HG03103 (cell line): ENCODE results near the gene RALGPS1.
"Not testable (repeated sequence)": the region's sequence is repeated elsewhere in the genome, so short reads cannot be mapped to it uniquely, and the experiment has no call there.

Source experiments
- ATAC-seq: cut with Tn5 transposase; IDR thresholded peaks from one replicate; pipeline ENCODE4 v1.9.1; 2021; ENCODE audit warnings: low read depth; ENCODE audit not compliant: unreplicated experiment

The RALGPS1 gene

DNA sequence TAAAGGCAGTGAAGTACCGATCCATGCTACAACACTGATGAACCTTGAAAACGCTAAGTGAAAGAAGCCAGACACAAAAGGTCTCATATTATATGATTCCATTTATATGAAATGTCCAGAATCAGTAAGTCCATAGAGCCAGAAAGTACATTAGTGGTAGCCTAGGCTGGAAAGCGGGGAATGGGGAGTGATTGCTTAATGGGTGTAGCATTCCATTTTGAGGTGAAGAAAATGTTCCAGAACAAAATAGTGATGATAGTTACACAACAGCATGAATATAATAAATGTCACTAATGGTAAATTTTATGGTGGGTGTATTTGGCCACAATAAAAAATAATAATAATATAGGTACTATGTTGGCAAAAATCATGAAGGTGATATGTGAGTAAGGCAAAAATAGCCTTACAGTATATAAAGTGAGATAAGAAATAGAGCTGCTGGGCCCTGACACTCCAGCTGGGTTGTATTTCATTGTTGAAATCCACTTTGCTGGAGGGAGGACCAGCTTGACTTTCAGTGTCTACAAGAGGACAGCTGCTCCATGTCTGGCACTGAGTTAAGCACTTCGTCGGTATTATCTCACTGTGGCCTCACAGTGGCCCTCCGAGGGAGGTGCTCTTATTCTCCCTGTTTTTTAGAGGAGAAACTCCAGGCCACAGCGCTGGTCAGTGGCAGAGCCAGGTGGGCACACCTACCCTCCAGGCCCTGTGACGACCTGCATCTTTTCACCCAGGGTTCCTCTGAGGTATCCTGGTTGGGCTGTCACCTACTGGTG is 230.3 kb downstream of the RALGPS1 start:
- ATAC-seq, result no peak

- not testable (repeated sequence) for ATAC-seq
These were observed 232.3 kb downstream of the RALGPS1 start for GRCh38 chr9:127146841-127147240.

- ATAC-seq, result no peak
These were observed 232.7 kb downstream of the RALGPS1 start for GRCh38 chr9:127147251-127147650.

DNA sequence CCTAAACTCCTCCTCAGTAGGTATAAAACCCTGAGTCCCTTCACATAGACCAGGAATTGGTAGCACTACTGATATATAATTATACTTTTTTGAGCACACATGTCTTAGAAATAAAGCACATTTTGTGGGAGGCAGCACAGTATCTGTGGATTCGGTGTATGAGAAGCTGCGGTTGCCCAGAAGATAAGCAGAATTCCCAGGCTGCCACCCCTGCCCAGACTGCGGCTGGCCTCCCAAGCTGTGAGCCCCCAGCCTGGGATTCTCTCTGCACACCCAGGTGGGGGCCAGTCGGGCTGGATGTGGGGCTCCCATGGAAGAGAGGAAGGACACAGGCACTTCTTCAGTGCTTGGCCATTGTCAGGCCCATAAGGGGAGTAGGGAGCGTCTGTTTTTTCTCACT is 233.4 kb downstream of the RALGPS1 start:
- ATAC-seq, result no peak

DNA sequence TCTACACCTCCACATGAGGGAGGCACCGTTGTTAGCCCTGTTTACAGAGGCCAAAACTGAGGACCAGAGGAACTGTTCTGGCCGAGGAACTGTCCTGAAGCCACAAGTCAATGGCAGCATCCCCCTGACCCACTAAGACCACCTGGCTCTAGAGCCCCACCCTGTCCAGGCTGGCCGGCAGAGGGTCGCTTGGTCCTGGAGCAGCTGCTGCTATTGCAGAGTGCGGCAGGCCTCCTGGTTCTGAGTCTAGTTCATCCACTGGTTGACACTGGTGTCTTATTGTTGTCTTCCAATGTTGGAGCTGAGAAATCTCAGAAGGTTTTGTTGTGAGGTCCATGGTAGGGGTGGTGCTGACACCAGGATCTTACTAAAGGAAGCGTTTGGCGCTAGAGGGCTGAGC is 234.4 kb downstream of the RALGPS1 start:
- no peak for ATAC-seq

DNA sequence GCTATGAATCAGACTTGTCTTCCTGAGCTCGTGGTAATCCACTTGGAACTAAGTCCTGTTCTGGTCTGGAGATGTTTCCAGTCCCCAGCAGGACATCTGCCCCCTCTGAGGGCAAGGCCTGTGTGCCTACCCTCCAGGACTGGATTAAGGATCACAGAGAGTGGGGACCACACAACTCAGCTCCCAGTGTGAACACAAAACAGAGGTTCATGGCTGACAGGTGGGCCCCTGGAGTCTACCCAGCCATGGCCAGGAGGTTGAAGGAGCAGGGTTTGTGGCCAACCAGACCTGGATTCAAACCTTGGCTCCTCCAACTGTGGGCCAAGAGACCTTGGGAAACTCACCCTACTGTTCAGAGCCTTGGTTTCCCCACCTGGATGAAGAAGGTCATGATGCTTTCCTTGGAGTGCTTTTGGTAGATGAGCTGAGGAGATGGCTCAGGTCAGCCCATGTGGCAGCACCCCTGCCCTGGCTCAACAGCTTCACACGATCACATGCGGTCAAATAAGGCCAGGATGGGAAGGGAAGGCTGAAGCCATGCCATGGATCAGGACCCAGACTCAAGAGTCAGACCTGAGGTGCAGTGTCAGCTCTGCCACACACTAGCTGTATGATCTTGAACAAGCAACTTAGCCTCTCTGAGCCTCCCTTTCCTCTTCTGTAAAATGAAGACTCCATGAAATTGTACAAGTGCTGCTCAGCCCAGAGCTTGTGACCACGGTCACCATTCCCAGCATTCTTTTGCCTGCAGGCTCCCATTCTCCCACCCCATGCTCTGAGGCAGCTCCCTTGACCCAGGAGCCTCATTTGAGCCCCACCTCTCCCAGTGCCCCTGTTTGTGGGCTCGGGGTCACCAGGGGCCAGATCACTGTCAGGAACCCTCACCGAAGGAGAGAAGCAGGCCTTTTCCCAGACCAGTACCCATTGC is 235.1 kb downstream of the RALGPS1 start:
- no peak for ATAC-seq

DNA sequence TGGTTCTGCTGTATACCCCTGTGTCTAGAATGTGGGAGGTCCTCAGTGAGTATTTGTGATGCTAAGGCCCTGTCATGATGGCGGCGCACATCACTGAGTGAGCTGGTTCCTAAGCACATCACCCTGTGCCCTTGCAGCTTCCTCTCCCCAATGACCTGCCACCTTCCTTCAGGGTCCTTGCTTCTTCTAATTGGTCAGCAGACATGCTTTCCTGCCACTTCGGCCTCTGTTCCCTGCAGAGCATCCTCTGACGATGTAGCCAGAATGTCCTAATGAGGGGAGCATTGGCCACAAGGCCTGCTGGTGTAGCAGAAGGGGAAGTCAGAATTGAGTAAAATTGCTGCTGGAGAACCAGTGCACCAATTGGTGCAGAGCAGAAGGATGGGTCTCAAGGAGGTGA is 238.9 kb downstream of the RALGPS1 start:
- ATAC-seq, result no peak

GRCh38 chr9:127154003-127154389 is 239.4 kb downstream of the RALGPS1 start:
- no peak for ATAC-seq

DNA sequence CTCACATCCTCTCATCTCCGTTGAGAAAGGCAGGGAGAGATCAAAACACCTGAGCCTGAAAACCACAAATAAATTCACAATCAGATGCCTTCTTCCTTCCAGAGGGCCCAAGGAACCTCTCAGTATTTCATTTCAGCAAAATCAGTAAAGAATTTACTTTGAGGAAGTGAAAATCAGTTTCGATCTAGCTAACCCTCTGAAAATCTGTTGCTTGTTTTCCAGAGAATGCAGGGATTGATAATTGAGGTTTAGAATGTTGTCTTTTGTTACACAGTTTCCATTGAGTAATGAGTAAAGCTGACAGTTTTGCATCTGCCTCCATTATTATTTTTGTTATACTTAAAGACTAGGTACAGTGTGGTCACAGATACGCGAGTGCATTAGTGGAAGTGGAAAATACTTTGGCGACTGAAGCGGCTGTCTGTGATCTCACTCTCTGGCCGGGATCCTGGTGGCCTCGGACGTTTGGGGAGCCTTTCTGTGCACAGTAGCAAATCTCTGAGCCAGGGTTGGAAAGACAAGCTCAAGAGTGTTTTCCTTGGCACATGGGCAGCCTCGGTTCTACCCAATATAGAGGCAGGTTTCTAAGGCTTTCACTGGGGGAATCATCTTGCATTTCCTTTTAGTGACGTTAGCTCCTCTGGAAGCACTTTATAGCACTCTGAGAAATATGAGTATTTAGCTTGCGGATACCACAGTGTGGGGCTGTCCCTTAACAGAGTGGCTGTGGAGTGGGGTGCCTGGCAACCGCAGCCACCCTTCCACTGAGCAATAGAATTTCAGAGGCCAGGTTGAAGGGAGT is 240.0 kb downstream of the RALGPS1 start:
- no peak for ATAC-seq

DNA sequence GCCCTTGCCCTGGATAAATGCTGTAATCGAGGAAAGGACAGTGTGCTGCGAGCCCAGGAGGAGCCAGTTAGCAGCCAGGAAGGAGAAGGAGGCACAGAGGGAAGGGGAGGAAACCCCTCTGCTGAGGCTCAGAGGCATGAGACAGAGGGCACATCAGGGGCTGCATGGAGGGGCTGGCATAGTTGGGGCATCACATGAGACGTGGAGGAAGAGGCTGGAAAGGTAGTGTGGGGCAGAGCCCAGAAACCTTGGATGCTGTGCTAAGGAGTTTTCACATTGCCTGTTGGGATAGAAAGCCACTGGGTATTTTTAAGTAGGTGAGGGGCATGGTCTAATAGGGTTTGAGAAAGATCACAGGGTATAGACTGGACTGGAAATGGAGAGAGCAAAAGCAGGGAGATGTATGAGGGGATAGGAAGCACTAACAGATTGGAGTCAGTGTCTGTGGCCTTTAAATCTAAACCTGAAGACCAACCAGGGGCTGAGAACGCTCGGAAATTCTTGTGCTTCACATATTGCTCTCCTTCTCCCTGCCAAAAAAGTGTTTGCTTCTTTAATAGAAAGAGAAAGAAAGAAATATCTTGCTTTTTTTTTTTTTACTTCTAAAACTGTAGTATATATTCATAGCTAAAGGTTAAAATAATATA is 240.9 kb downstream of the RALGPS1 start:
- no peak for ATAC-seq

DNA sequence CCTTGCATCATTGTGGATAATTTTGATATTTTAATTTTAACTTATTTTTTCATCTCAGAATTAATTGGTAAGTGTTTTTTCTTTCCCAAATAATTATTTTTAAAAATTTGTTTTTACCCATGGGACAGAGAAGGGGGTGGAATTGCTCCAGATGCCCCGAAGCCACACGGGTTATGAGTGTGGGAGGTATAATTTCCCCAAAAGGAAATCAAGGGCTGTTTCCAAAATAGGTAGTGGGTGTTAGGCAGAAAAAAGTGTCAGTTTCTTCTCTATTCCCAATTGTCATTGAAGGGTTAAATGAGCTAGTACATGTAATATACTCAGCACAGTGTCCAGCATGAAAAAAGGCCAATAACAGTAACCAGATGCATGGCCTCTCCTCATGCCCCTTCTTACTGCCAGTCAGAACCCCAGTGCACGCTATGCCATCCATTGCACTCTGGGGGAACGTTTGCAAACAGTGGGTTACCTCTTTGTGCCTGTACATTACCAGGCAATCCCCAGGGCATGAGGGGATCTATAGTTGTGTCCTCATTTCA is 244.3 kb downstream of the RALGPS1 start:
- ATAC-seq, result no peak

GRCh38 chr9:127159325-127159801 is 244.8 kb downstream of the RALGPS1 start:
- ATAC-seq, result no peak

- no peak for ATAC-seq
These were observed 245.5 kb downstream of the RALGPS1 start for GRCh38 chr9:127159949-127160610.

DNA sequence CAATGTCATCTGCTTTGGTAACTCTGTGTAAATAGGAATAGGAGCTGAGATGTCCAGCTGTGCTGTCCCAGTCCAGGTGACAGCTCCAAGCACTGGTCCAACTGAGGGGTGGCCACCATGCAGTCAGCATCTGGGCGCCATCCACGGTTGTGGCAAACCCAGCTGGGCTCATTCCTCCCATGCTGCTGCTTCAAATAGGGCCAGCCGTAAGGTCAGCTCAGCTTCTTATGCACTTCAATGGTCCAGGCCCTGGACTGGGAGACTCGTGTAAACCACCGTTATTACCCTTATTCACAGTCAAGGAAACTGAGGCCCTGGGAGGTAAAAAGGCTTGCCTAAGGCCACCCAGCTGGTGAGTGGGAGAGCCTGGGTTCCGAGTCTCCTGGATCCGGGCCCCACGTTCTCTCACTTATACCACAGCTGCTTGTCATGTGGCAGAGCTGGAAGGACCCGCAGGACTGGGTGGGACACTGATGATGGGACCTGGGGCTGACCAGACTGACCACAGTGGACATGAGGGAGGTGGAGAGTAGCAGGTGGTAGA is 246.6 kb downstream of the RALGPS1 start:
- no peak for ATAC-seq

DNA sequence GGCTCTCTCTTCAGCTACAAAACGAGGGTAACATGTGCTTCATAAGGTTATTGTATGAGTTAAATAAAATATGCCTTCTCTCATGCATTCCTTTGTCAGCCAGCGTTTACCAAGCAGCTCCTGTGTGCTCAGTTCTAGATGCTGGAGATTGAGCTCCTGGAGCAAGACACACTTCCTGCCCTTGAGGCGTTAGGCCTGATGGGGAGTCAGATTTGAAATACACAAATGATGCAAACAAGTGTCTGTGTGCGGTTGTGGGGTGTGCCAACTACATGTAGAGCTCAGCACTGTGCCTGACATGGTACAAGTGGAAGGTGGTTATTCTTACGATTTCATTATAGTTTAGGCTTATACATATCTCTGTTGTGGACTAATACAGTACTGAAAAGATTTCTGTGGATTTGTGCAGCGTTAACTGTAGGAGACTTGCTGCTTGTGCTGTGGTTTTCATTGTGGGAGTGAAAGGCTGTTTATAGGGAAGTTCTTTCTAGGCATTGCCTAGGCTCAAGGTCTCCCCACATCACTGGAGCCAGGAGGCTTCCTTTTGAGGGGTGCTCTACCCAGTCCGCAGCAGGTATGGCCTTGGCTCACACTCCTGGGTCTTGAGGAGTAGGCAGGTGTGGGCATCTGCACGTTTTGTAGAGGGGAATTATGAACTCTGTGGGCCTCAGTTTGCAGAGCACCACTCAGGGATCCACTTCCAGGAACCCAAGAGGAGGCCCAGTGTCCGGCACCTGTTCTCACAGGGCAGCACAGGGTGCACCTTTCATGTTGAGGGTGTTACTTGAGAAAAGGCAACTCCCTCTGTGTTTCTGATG is 247.7 kb downstream of the RALGPS1 start:
- no peak for ATAC-seq

GRCh38 chr9:127162864-127163365 is 248.3 kb downstream of the RALGPS1 start:
- ATAC-seq, result no peak

GRCh38 chr9:127163409-127163808 is 248.8 kb downstream of the RALGPS1 start:
- no peak for ATAC-seq

DNA sequence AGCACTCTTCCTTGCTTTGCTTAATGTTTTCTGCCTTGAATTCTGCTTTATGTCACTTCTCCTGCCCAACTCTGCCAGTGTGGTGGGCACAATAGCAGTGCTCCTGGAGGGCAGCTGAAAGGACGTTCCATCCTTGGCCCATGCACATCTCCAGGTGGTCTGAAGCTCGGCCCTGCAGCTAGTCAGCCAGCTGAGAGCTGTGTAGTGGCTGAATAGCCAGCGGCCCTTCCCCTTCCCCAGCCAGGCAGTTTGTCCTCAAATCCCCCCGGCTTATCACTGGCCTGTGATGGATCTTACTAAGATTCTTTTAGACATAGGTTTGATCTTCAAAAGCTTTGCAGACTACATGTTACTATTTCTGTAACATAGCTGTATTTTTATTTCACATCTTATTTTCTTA is 250.5 kb downstream of the RALGPS1 start:
- no peak for ATAC-seq
